Spleen (tissue), 7 donors: ENCODE results near the gene EDRF1.

Experiments used
- POLR2A ChIP-seq, 3 donors: fragments of 450-650 bp; IDR thresholded peaks; one replicate each; pipeline ENCODE4 v1.5.1; 2017; ENCODE audit warnings: antibody characterized with exemption in 3 of 3, mild to moderate bottlenecking in 1 of 3
- POLR2AphosphoS5 ChIP-seq, 3 donors: sonication (generic); formaldehyde crosslinking; IDR thresholded peaks; one replicate each; pipeline ENCODE4 v1.5.1; 2017; ENCODE audit warnings: antibody characterized with exemption in 3 of 3
- TF ChIP-seq, protein P1 (sequence below), 11 experiments: fragments of 200-600 bp in 7 of 11; fragments of 450-650 bp in 4 of 11; sonication (generic) in 4 of 11; IDR thresholded peaks in 8 of 11; conservative IDR thresholded peaks in 3 of 11; 1 replicate in 7 of 11; 2 replicates in 4 of 11; pipeline versions ENCODE4 v1.4.0 to v1.8.0; 2016 to 2021; ENCODE audit warnings: antibody characterized with exemption in 11 of 11, inconsistent platforms in 4 of 11, mild to moderate bottlenecking in 1 of 11
- donor health status: DM: no; HTN: no; CAD: no; lungs with moderate emphysema.
- donor health status: DM: no; HTN: no; CAD: no.
- donor health status: DM: no; HTN: no; CAD: no.

DNA sequence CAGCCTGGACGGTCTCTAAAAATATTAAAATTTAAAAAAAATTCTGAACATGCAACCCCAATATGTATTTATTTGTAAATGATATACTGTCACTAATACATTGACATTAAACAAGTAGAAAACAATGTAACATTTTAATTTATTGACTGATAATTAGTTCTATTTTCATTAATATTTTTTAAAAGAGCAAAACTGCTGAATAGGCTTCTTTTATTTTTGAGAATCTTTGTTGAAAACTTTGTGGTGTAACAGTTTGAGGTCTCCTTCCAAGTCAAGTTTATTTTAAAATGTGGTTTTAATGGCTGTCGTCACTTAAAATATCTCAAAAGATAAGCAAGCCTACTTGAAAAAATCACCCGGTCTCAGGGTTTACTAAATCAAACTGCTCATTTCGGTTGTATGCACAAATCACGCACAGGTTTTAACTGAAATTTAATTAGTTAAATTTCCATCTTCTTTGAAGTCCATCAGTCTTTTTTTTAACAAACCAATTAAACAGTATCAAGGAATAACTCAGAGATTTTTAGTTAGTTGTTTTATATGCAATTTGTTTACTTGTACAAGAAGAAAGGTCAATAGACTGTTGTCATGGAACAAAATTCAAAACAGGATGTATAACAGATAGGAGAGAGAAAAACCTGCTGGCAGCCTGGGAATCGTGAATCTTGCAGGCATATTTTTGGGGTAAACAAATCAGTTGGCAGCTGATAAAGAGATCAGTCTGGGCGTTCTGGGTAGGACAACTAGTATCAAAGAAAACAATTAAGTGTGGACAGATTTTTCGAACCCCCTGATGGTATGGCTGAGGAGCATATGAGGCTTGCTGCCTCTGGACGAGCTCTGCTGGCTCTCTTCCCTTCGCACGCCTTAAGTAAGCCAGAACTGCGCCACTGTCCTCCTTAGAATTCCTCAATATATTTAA is 9.7 kb upstream of the EDRF1 start:
- TF ChIP-seq, protein P1, sequence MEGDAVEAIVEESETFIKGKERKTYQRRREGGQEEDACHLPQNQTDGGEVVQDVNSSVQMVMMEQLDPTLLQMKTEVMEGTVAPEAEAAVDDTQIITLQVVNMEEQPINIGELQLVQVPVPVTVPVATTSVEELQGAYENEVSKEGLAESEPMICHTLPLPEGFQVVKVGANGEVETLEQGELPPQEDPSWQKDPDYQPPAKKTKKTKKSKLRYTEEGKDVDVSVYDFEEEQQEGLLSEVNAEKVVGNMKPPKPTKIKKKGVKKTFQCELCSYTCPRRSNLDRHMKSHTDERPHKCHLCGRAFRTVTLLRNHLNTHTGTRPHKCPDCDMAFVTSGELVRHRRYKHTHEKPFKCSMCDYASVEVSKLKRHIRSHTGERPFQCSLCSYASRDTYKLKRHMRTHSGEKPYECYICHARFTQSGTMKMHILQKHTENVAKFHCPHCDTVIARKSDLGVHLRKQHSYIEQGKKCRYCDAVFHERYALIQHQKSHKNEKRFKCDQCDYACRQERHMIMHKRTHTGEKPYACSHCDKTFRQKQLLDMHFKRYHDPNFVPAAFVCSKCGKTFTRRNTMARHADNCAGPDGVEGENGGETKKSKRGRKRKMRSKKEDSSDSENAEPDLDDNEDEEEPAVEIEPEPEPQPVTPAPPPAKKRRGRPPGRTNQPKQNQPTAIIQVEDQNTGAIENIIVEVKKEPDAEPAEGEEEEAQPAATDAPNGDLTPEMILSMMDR (IDR thresholded peaks at IDR 0.05 in 8 of 11, conservative IDR thresholded peaks at IDR 0.05 in 3 of 11): no peak
- TF ChIP-seq POLR2AphosphoS5 (IDR thresholded peaks at IDR 0.05): no peak
- no peak for TF ChIP-seq POLR2A (IDR thresholded peaks at IDR 0.05)
